PC-3 (cell line): ENCODE data around the gene ZCWPW1. TPM values are rescaled to one million over a fixed set of nuclear protein-coding genes. Genes with fewer than 3 reads are reported as not detected.
"Not testable (repeated sequence)": the region's sequence is repeated elsewhere in the genome, so short reads cannot be mapped to it uniquely, and the experiment has no call there.

ENCODE experiments used
- ATAC-seq: fragments of 200-7000 bp; cut with Tn5 transposase; 2 replicates; pipeline ENCODE4 v1.9.1; 2020; ENCODE audit warnings: mild to moderate bottlenecking, moderate library complexity
- BruUV-seq: library from RNA; stranded (reverse); fragments of 400-500 nt; replicated peaks from 2 replicates; lab custom pipeline; 2021; lab: Mats Ljungman, UMichigan
- CTCF ChIA-PET: fragments of 300-600 bp; sonication (Branson Sonifier 250); formaldehyde crosslinking; loops from one replicate; lab custom pipeline; 2022; ENCODE audit warnings: antibody characterized with exemption; lab: Charles Lee
- POLR2A ChIA-PET: fragments of 300-600 bp; sonication (Branson Sonifier 250); formaldehyde crosslinking; loops from one replicate; lab custom pipeline; 2022; ENCODE audit warnings: antibody characterized with exemption; ENCODE audit not compliant: unreplicated experiment; lab: Charles Lee
- DNase-seq: peaks from one replicate; pipeline ENCODE4 v3.0.0-alpha.2; 2015
- H2AFZ ChIP-seq: fragments of 300-600 bp; sonication (generic); 2 replicates; pipeline ENCODE4 v1.6.0; 2016; ENCODE audit warnings: antibody characterized with exemption, low read length
- H3F3A ChIP-seq: fragments of 300-600 bp; sonication (generic); one replicate; pipeline ENCODE4 v1.6.0; 2017; ENCODE audit warnings: antibody characterized with exemption, low read length, control low read depth, mild to moderate bottlenecking; ENCODE audit not compliant: unreplicated experiment
- H3K27ac ChIP-seq: fragments of 300-600 bp; sonication (generic); 2 replicates; pipeline ENCODE4 v1.5.1; 2016; ENCODE audit warnings: mild to moderate bottlenecking, low read length
- H3K27me3 ChIP-seq: fragments of 300-600 bp; sonication (generic); 2 replicates; pipeline ENCODE4 v1.6.1; 2016; ENCODE audit warnings: low read length, mixed read lengths
- H3K36me3 ChIP-seq: fragments of 300-600 bp; sonication (generic); 2 replicates; pipeline ENCODE4 v1.6.1; 2016; ENCODE audit warnings: low read depth, mixed run types, low read length, mixed read lengths
- H3K4me1 ChIP-seq: fragments of 300-600 bp; sonication (generic); 2 replicates; pipeline ENCODE4 v1.5.1; 2016; ENCODE audit warnings: low read length; ENCODE audit not compliant: insufficient read depth
- H3K4me2 ChIP-seq: fragments of 300-600 bp; sonication (generic); 2 replicates; pipeline ENCODE4 v1.6.0; 2016; ENCODE audit warnings: low read length
- H3K4me3 ChIP-seq: fragments of 300-600 bp; sonication (generic); 2 replicates; pipeline ENCODE4 v1.5.1; 2016; ENCODE audit warnings: mild to moderate bottlenecking, low read length, mixed read lengths
- H3K79me2 ChIP-seq: fragments of 300-600 bp; sonication (generic); 2 replicates; pipeline ENCODE4 v1.6.1; 2017; ENCODE audit warnings: low read length, mixed read lengths
- H3K9ac ChIP-seq: fragments of 300-600 bp; sonication (generic); 2 replicates; pipeline ENCODE4 v1.6.0; 2016; ENCODE audit warnings: mild to moderate bottlenecking, low read length
- H3K9me2 ChIP-seq: fragments of 300-600 bp; sonication (generic); replicated peaks from 2 replicates; pipeline ENCODE4 v1.6.1; 2016; ENCODE audit warnings: mixed run types, low read length, mixed read lengths
- H3K9me3 ChIP-seq: fragments of 300-600 bp; sonication (generic); 2 replicates; pipeline ENCODE4 v1.6.1; 2016; ENCODE audit warnings: low read length, mixed read lengths
- H4K20me1 ChIP-seq: fragments of 300-600 bp; sonication (generic); 2 replicates; pipeline ENCODE4 v1.6.1; 2016; ENCODE audit warnings: low read length, mixed read lengths
- CTCF ChIP-seq: fragments of 300-600 bp; sonication (generic); conservative IDR thresholded peaks from 2 replicates; pipeline ENCODE4 v1.5.1; 2017; ENCODE audit warnings: antibody characterized with exemption, low read depth, mild to moderate bottlenecking, low read length
- EZH2 ChIP-seq: fragments of 300-600 bp; sonication (generic); IDR thresholded peaks from one replicate; pipeline ENCODE4 v1.6.1; 2017; ENCODE audit warnings: antibody characterized with exemption, mild to moderate bottlenecking, low read length; ENCODE audit not compliant: unreplicated experiment
- EZH2phosphoT487 ChIP-seq: fragments of 300-600 bp; sonication (generic); IDR thresholded peaks from 2 replicates; pipeline ENCODE4 v1.6.1; 2018; ENCODE audit warnings: mild to moderate bottlenecking, antibody characterized with exemption, low read length, borderline replicate concordance
- intact Hi-C: fragments of 100-400 bp; cut with micrococcal nuclease; formaldehyde crosslinking; loops from 2 replicates; pipeline ENCODE4 v1.9.0; 2023
- total RNA-seq: library from RNA; depleted of rRNA; stranded (reverse); fragments of >200 nt; gene quantifications from 2 replicates; pipeline ENCODE4 v1.2.3, GENCODE V29; 2014

ZCWPW1 gene
- total RNA-seq, 1 experiment from 2014 or later = 2.2 TPM

- Histone ChIP-seq H3K27ac (no peak overlapping the region), H3K79me2 (no peaks in the 10 kb centered on the region), H3K9me3 (no peaks in the 10 kb centered on the region), H3K4me2 (no peak overlapping the region), H4K20me1 (no peaks in the 10 kb centered on the region), H3K4me1 (no peaks in the 10 kb centered on the region), H2AFZ (no peak overlapping the region), H3F3A (no peaks in the 10 kb centered on the region), H3K9me2 (no peaks in the 10 kb centered on the region), H3K9ac (no peak overlapping the region), H3K27me3 (no peaks in the 10 kb centered on the region; the same call in 1 of the 2 replicates), H3K36me3 (no peaks in the 10 kb centered on the region), H3K4me3 (no peak overlapping the region)
- DNase-seq (no peak), ATAC-seq (no peak)
- TF ChIP-seq EZH2phosphoT487 (no peak), CTCF (no peak), EZH2 (no peak)
- POLR2A ChIA-PET = no interaction called here
- BruUV-seq = no TSS peak
- CTCF ChIA-PET = interaction anchor here (0.5 kb wide), 1 partner anchor 442 kb away, joined by 3 read pairs; the partner anchor contains the start of gene EPHB4
- intact Hi-C loops = no loop called here
These were observed 43.7 kb downstream of the ZCWPW1 start for GRCh38 chr7:100384628-100385294.

- H3K9ac ChIP-seq, ATAC-seq, DNase-seq, H3K79me2 ChIP-seq, CTCF ChIA-PET, H3K9me3 ChIP-seq, BruUV-seq, H3K9me2 ChIP-seq, POLR2A ChIA-PET, intact Hi-C loops, H3K4me3 ChIP-seq, H3K27me3 ChIP-seq, H3F3A ChIP-seq, H3K36me3 ChIP-seq, H3K4me2 ChIP-seq, H2AFZ ChIP-seq, H4K20me1 ChIP-seq, H3K4me1 ChIP-seq, H3K27ac ChIP-seq: not testable (repeated sequence)
These were observed 46.2 kb downstream of the ZCWPW1 start for GRCh38 chr7:100382234-100382853.

- H2AFZ ChIP-seq, H3K9me2 ChIP-seq, DNase-seq, H3K4me2 ChIP-seq, POLR2A ChIA-PET, H3K9ac ChIP-seq, BruUV-seq, H3K4me1 ChIP-seq, H3K27me3 ChIP-seq, CTCF ChIA-PET, H4K20me1 ChIP-seq, H3K4me3 ChIP-seq, H3K9me3 ChIP-seq, ATAC-seq, H3K36me3 ChIP-seq, intact Hi-C loops, H3K27ac ChIP-seq, H3K79me2 ChIP-seq, H3F3A ChIP-seq: not testable (repeated sequence)
These were observed 46.8 kb downstream of the ZCWPW1 start for GRCh38 chr7:100381531-100382233.
